HFFc6 (cell line): ENCODE measurements around the gene RPS27L. TPM values are rescaled to one million over a fixed set of nuclear protein-coding genes. Genes with fewer than 3 reads are reported as not detected.
A peak's percentile ranks its signal among the peaks of the same experiment; 100 is the strongest.

ENCODE experiments used
- DNase-seq: peaks from one replicate; pipeline ENCODE4 v3.0.0-alpha.2; 2018
- H3K27ac Mint-ChIP-seq: 2 replicates; pipeline ENCODE4 v1.8.0; 2020; ENCODE audit warnings: mild to moderate bottlenecking, mixed read lengths
- H3K27me3 Mint-ChIP-seq: 2 replicates; pipeline ENCODE4 v1.8.0; 2021; ENCODE audit warnings: mild to moderate bottlenecking, moderate library complexity, mixed read lengths; ENCODE audit not compliant: insufficient read depth
- H3K36me3 Mint-ChIP-seq: 2 replicates; pipeline ENCODE4 v1.8.0; 2021; ENCODE audit warnings: low read depth, mixed read lengths
- H3K4me1 Mint-ChIP-seq: 2 replicates; pipeline ENCODE4 v1.8.0; 2020; ENCODE audit warnings: low read depth, mixed read lengths
- H3K4me3 Mint-ChIP-seq: 2 replicates; pipeline ENCODE4 v1.8.0; 2020; ENCODE audit warnings: mild to moderate bottlenecking, moderate library complexity, mixed read lengths
- H3K9me3 Mint-ChIP-seq: 2 replicates; pipeline ENCODE4 v1.8.0; 2020; ENCODE audit warnings: mild to moderate bottlenecking, mixed read lengths
- total RNA-seq, 6 experiments: library from RNA; stranded (reverse); fragmentation: NEBNext Ultra II Directional; extraction: Animal tissue kit (Norgen Biotek cat#: 25700); gene quantifications; 2 replicates in 1 of 6; 3 replicates in 5 of 6; pipeline ENCODE4 v1.2.3, GENCODE V29; 2021
- TF ChIP-seq, protein P1 (sequence below): fragments of 200-600 bp; sonication (generic); IDR thresholded peaks from 2 replicates; pipeline ENCODE4 v1.5.0; 2021; ENCODE audit warnings: antibody characterized with exemption, mild to moderate bottlenecking

RPS27L gene
- total RNA-seq, 6 experiments from 2014 or later: 422 to 573 (median 537) TPM

DNA sequence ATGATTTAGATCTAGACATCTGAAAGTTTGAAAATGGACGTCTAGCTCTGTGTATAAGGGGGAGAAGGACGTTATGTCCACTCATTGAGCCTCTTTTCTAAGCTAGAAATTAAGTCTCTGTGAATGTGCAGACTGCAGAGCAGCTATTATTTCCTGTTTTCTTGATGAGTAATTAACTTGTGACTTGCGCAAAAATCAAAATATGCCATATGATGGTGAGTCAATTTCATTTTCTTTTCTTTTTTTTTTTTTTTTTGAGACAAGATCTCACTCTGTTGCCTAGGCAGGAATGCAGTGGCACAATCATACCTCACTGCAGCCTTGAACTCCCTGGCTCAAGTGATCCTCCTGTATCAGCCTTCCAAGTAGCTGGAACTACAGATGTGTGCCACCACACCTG, 21.5 kb downstream of the RPS27L start:
- H3K9me3 Mint-ChIP-seq: no peaks in the 10 kb centered on the region
- peaks cover 75% of the 10 kb centered on the region for H3K4me1 Mint-ChIP-seq

DNA sequence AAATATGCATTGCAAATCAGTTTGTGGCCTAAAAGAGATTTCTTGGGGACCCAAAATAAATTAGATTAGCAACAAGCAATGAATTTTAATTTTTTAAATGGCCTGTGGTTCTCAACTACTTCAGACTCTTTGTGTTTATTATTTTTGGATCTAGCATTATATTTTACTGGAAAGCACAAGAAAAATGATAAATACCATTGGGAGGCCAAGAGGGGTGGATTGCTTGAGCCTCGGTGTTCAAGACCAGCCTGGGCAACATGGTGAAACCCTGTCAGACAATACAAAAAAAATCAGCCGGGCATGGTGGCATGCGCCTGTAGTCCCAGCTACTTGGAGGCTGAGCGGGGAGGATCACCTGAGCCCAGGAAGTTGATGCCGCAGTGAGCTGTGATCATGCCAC, 22.0 kb downstream of the RPS27L start:
- H3K4me1 Mint-ChIP-seq: peaks cover 70% of the 10 kb centered on the region
- H3K27me3 Mint-ChIP-seq: no peaks in the 10 kb centered on the region
- peaks cover 36% of the 10 kb centered on the region for H3K36me3 Mint-ChIP-seq
- peak overlapping the region; percentile 69 for H3K4me3 Mint-ChIP-seq
- TF ChIP-seq, protein P1, sequence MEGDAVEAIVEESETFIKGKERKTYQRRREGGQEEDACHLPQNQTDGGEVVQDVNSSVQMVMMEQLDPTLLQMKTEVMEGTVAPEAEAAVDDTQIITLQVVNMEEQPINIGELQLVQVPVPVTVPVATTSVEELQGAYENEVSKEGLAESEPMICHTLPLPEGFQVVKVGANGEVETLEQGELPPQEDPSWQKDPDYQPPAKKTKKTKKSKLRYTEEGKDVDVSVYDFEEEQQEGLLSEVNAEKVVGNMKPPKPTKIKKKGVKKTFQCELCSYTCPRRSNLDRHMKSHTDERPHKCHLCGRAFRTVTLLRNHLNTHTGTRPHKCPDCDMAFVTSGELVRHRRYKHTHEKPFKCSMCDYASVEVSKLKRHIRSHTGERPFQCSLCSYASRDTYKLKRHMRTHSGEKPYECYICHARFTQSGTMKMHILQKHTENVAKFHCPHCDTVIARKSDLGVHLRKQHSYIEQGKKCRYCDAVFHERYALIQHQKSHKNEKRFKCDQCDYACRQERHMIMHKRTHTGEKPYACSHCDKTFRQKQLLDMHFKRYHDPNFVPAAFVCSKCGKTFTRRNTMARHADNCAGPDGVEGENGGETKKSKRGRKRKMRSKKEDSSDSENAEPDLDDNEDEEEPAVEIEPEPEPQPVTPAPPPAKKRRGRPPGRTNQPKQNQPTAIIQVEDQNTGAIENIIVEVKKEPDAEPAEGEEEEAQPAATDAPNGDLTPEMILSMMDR: no peak
- peak overlapping the region; percentile 90 for H3K27ac Mint-ChIP-seq
- no peaks in the 10 kb centered on the region for H3K9me3 Mint-ChIP-seq
- DNase-seq: no peak

More for the DNA sequence above, 21.5 kb downstream of the RPS27L start:
- Mint-ChIP-seq H3K27me3 (no peaks in the 10 kb centered on the region), H3K36me3 (peaks cover 38% of the 10 kb centered on the region), H3K4me3 (peak overlapping the region; percentile 69), H3K27ac (peak overlapping the region; percentile 90)
- TF ChIP-seq, protein P1: no peak
- peak; percentile 83 for DNase-seq

DNA sequence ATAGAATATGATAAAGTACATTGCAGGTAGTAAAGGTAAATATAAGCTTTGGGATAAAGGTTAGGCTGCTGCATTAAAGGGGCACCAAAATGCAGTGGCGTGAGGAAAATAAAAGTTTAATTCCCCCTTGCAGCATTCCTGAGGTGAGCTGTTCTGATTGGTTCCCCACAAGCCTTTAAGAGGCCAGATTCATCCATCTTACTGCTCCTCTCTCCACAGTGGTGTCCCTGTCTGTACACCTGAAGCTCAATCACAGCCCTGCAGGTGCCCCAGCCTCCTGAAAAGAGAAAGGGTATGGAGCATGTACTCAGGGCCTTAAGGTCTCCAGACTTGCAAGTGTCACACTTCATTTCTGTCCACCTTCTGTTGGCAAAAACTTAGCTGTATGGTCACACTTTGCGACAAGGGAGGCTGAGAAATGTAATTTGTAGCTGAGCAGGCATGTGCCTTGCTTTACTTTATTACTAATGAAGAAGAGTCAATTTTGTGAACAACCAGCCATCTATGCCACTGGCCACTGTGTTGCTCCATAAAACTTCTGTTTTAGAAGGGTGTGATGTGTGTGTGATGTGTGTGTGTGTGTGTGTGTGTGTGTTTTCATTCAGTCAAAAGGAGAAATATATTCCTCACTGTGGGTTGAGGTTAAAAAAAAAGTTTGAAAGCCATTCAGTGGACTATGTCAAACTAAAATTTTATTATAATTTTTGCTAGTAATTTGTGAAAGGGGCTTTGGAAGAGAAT, 22.9 kb downstream of the RPS27L start:
- Mint-ChIP-seq H3K4me3 (peak overlapping the region; percentile 23), H3K36me3 (peaks cover 39% of the 10 kb centered on the region), H3K9me3 (no peaks in the 10 kb centered on the region), H3K4me1 (peaks cover 65% of the 10 kb centered on the region), H3K27ac (peak overlapping the region; percentile 68), H3K27me3 (no peaks in the 10 kb centered on the region)
- TF ChIP-seq, protein P1: no peak
- no peak for DNase-seq

DNA sequence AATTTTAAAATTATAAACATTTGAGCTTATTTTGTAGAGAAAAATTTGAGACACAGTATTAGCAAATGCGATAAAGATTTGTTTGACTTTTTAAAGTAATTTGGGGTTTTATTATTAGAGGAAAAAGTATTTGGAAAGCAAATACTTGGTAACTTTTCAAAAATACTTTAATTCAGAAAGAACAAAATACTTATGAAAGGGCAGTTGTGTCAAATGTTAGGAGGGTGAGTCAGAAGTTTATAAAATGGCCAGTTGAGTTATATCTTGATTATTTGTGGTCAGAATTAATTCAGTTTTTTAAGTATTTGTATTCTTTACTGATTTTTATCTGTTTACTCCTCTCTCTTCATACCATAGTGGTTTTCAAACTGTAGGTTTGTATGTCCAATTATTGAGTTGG, 23.5 kb downstream of the RPS27L start:
- TF ChIP-seq, protein P1: no peak
- H3K4me3 Mint-ChIP-seq: peak overlapping the region; percentile 23
- DNase-seq: peak; percentile 67
- no peaks in the 10 kb centered on the region for H3K27me3 Mint-ChIP-seq
- peaks cover 65% of the 10 kb centered on the region for H3K4me1 Mint-ChIP-seq
- H3K36me3 Mint-ChIP-seq: peaks cover 45% of the 10 kb centered on the region
- no peaks in the 10 kb centered on the region for H3K9me3 Mint-ChIP-seq
- peak overlapping the region; percentile 68 for H3K27ac Mint-ChIP-seq

DNA sequence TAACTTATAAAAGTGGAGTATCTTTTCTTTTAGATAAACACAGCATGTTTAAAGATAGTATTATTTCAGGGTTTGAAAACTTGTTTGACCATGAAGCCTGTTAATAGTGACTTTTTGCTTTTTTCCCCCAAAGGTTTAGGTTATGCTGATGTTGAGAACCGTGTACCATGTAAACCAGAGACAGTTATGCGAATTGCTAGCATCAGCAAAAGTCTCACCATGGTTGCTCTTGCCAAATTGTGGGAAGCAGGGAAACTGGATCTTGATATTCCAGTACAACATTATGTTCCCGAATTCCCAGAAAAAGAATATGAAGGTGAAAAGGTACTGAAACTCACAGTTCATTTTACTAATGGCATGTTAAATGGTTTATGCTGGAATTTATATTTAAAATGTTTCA, 30.6 kb downstream of the RPS27L start:
- H3K9me3 Mint-ChIP-seq: no peaks in the 10 kb centered on the region
- TF ChIP-seq, protein P1: no peak
- peaks cover 22% of the 10 kb centered on the region for H3K4me1 Mint-ChIP-seq
- H3K27ac Mint-ChIP-seq: no peak overlapping the region
- no peak overlapping the region for H3K4me3 Mint-ChIP-seq
- peaks cover 1% of the 10 kb centered on the region; the same call in 1 of the 2 replicates for H3K27me3 Mint-ChIP-seq
- DNase-seq: no peak
- peaks cover 62% of the 10 kb centered on the region for H3K36me3 Mint-ChIP-seq
